ENCODE measurements around the gene FAXC. TPM values are rescaled to one million over a fixed set of nuclear protein-coding genes. Genes with fewer than 3 reads are reported as not detected.

FAXC gene
- polyA plus RNA-seq, 1 of the 3 experiments (the other 2 are of a cell fraction), result 9.0 TPM

- no peak for TF ChIP-seq EZH2phosphoT487 (IDR thresholded peaks at IDR 0.05; ENCODE audit: borderline replicate concordance, low read depth)
- no peak for TF ChIP-seq USF2 (IDR thresholded peaks at IDR 0.05; ENCODE audit: borderline replicate concordance, low read depth, low read length)
- TF ChIP-seq NRF1 (IDR thresholded peaks at IDR 0.05; ENCODE audit: low read depth, low read length), result no peak
- peak; percentile 73 for TF ChIP-seq RAD21 (IDR thresholded peaks at IDR 0.05; ENCODE audit: low read length)
- TF ChIP-seq ELF1 (IDR thresholded peaks at IDR 0.05), result no peak
- TF ChIP-seq PBX3 (IDR thresholded peaks at IDR 0.05), result peak; percentile 32; the same call in 1 of the 2 replicates
- TF ChIP-seq EP300 (IDR thresholded peaks at IDR 0.05; ENCODE audit: borderline replicate concordance in 1 of 2, low read depth in 1 of 2, low read length in 1 of 2), result no peak
- TF ChIP-seq POLR2AphosphoS5 (IDR thresholded peaks at IDR 0.05; ENCODE audit: low read depth, low read length), result no peak
- TF ChIP-seq CTCF (IDR thresholded peaks at IDR 0.05), result peak; percentile 91
- no peak for TF ChIP-seq IRF3 (IDR thresholded peaks at IDR 0.05; ENCODE audit: low read depth, low read length)
- peak; percentile 58 for TF ChIP-seq SMC3 (IDR thresholded peaks at IDR 0.05; ENCODE audit: low read depth, low read length)
- no peak for TF ChIP-seq MXI1 (IDR thresholded peaks at IDR 0.05; ENCODE audit: low read depth, low read length)
- TF ChIP-seq ZBTB33 (IDR thresholded peaks at IDR 0.05; ENCODE audit: borderline replicate concordance, low read depth), result no peak
- no peak for TF ChIP-seq FOXM1 (IDR thresholded peaks at IDR 0.05; ENCODE audit: low read depth)
- TF ChIP-seq TEAD4 (IDR thresholded peaks at IDR 0.05; ENCODE audit: borderline replicate concordance, insufficient read depth), result no peak
- no peak for TF ChIP-seq FOXJ3 (CRISPR knock-in tag; IDR thresholded peaks at IDR 0.05)
- TF ChIP-seq SIN3A (IDR thresholded peaks at IDR 0.05; ENCODE audit: borderline replicate concordance, low read depth, low read length), result no peak
- TF ChIP-seq TAF1 (IDR thresholded peaks at IDR 0.05; ENCODE audit: borderline replicate concordance, low read depth, low read length), result no peak
- no peak for TF ChIP-seq CHD2 (IDR thresholded peaks at IDR 0.05; ENCODE audit: low read length, partially characterized antibody)
Observed at GRCh38 chr6:99330159-99330558, 19.3 kb downstream of the FAXC start (continued).

Data from SK-N-SH (cell line).